ENCODE data around the gene CDC42.
"Not testable (repeated sequence)": the region's sequence is repeated elsewhere in the genome, so short reads cannot be mapped to it uniquely, and the experiment has no call there.

- not testable (repeated sequence) for TF ChIP-seq CTCF, POLR2A (IDR thresholded peaks at IDR 0.05)
These were observed 17.7 kb upstream of the CDC42 start for GRCh38 chr1:22034834-22035233.
